Measurements from ENCODE around the gene DST. TPM values are rescaled to one million over a fixed set of nuclear protein-coding genes. Genes with fewer than 3 reads are reported as not detected.

The DST gene
- polyA plus RNA-seq, 1 of the 3 experiments (the other 2 are of a cell fraction) = 64.3 TPM

- no peak for TF ChIP-seq ZBTB33 (IDR thresholded peaks at IDR 0.05; ENCODE audit: borderline replicate concordance, low read depth)
Observed at GRCh38 chr6:56640374-56640773, 2.3 kb downstream of the DST start (continued).

DNA sequence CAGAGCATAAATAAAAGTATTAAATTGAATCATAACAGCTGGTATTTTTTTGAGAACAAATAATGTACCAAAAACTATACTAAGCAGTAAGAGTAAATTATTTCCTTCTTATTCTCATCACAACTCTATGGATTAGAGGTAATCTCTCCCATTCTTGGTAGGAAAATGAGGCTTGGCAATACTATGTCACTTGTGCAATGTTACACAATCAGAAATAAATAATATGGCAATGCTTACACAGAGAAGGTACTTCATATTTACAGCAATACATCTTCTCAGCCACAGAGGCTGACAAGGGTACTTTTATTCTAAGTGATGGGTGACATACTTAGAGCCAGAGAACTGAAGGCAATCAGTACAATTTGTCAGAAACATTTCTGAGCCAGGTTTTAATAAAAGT, 3.9 kb downstream of the DST start:
- no peak overlapping the region for H3K9ac ChIP-seq
- TF ChIP-seq NFIC (IDR thresholded peaks at IDR 0.05; ENCODE audit: borderline replicate concordance) (no peak), ELF1 (IDR thresholded peaks at IDR 0.05) (no peak), GATA2 (CRISPR knock-in tag; IDR thresholded peaks at IDR 0.05) (no peak), GABPA (IDR thresholded peaks at IDR 0.05; ENCODE audit: low read depth) (no peak), RAD21 (IDR thresholded peaks at IDR 0.05; ENCODE audit: low read length) (no peak), POLR2AphosphoS5 (IDR thresholded peaks at IDR 0.05; ENCODE audit: low read depth, low read length) (no peak), MXI1 (IDR thresholded peaks at IDR 0.05; ENCODE audit: low read depth, low read length) (no peak), CHD2 (IDR thresholded peaks at IDR 0.05; ENCODE audit: low read length, partially characterized antibody) (no peak), RXRA (IDR thresholded peaks at IDR 0.05; ENCODE audit: borderline replicate concordance, low read depth) (no peak), USF2 (IDR thresholded peaks at IDR 0.05; ENCODE audit: borderline replicate concordance, low read depth, low read length) (no peak), TAF1 (IDR thresholded peaks at IDR 0.05; ENCODE audit: borderline replicate concordance, low read depth, low read length) (no peak), RFX5 (IDR thresholded peaks at IDR 0.05; ENCODE audit: low read length) (no peak), FOXM1 (IDR thresholded peaks at IDR 0.05; ENCODE audit: low read depth) (no peak), PBX3 (IDR thresholded peaks at IDR 0.05) (no peak), SMC3 (IDR thresholded peaks at IDR 0.05; ENCODE audit: low read depth, low read length) (no peak)
- TF ChIP-seq, protein P1, sequence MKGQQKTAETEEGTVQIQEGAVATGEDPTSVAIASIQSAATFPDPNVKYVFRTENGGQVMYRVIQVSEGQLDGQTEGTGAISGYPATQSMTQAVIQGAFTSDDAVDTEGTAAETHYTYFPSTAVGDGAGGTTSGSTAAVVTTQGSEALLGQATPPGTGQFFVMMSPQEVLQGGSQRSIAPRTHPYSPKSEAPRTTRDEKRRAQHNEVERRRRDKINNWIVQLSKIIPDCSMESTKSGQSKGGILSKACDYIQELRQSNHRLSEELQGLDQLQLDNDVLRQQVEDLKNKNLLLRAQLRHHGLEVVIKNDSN (IDR thresholded peaks at IDR 0.05; ENCODE audit: borderline replicate concordance, low read depth) = no peak
- no peaks in the 10 kb centered on the region for H4K20me1 ChIP-seq (ENCODE audit: insufficient read depth)
- ChIA-PET CTCF (interaction anchor here (1.0 to 6.6 kb wide), 12 partner anchors 32 to 264 kb away, joined by 3 to 85 read pairs (median 4); no protein-coding TSS in a partner anchor), POLR2A (no interaction called here)
- no peaks in the 10 kb centered on the region for H3K9me2 ChIP-seq
- H3K27me3 ChIP-seq (ENCODE audit: insufficient read depth) = no peaks in the 10 kb centered on the region
- peaks cover 12% of the 10 kb centered on the region for H3K79me2 ChIP-seq (ENCODE audit: insufficient read depth)
- no peak overlapping the region for H2AFZ ChIP-seq (ENCODE audit: low read depth)
- H3K27ac ChIP-seq (ENCODE audit: low read depth in 2 of 2, low read length in 1 of 2) = peak overlapping the region in 1 of 2 experiments; percentile 23; a peak in 1 of 4 replicates
- H3K4me2 ChIP-seq = no peak overlapping the region
- H3K9me3 ChIP-seq = no peaks in the 10 kb centered on the region
- H3K36me3 ChIP-seq (replicated peaks in 1 of 2; ENCODE audit: control insufficient read depth in 1 of 2, insufficient read depth in 2 of 2, low read length in 1 of 2) = peaks cover 57 to 66% of the 10 kb centered on the region in 2 experiments
- no peak overlapping the region for H3K4me3 ChIP-seq (ENCODE audit: low read depth in 2 of 2, low read length in 1 of 2)
- no peak for DNase-seq
- H3K4me1 ChIP-seq (ENCODE audit: control insufficient read depth in 1 of 2, insufficient read depth in 2 of 2, low read depth in 1 of 2, low read length in 1 of 2) = peaks cover 0 to 13% of the 10 kb centered on the region in 2 experiments; a peak in 2 of 4 replicates
- H3F3A ChIP-seq (replicated peaks; ENCODE audit: insufficient read depth) = peaks cover 16% of the 10 kb centered on the region

Data from SK-N-SH (cell line).